Testis (tissue), 2 donors: ENCODE data around the gene WHRN.

Source experiments
- POLR2A ChIP-seq: fragments of 450-650 bp; IDR thresholded peaks from one replicate; pipeline ENCODE4 v1.6.1; 2017; ENCODE audit warnings: antibody characterized with exemption, mild to moderate bottlenecking, moderate library complexity
- TF ChIP-seq, protein P1 (sequence below), 3 experiments: fragments of 450-650 bp in 2 of 3; fragments of 200-600 bp in 1 of 3; sonication (generic) in 1 of 3; IDR thresholded peaks; one replicate each; pipeline ENCODE4 v1.5.1; 2016 to 2019; ENCODE audit warnings: antibody characterized with exemption in 3 of 3, mild to moderate bottlenecking in 2 of 3, moderate library complexity in 1 of 3

GRCh38 chr9:114469091-114469853 is 36.0 kb downstream of the WHRN start:
- TF ChIP-seq POLR2A, result no peak
- TF ChIP-seq, protein P1, sequence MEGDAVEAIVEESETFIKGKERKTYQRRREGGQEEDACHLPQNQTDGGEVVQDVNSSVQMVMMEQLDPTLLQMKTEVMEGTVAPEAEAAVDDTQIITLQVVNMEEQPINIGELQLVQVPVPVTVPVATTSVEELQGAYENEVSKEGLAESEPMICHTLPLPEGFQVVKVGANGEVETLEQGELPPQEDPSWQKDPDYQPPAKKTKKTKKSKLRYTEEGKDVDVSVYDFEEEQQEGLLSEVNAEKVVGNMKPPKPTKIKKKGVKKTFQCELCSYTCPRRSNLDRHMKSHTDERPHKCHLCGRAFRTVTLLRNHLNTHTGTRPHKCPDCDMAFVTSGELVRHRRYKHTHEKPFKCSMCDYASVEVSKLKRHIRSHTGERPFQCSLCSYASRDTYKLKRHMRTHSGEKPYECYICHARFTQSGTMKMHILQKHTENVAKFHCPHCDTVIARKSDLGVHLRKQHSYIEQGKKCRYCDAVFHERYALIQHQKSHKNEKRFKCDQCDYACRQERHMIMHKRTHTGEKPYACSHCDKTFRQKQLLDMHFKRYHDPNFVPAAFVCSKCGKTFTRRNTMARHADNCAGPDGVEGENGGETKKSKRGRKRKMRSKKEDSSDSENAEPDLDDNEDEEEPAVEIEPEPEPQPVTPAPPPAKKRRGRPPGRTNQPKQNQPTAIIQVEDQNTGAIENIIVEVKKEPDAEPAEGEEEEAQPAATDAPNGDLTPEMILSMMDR (IDR thresholded peaks at IDR 0.05), result no peak
